IMR-90 (cell line): ENCODE measurements around the gene CTIF. TPM values are rescaled to one million over a fixed set of nuclear protein-coding genes. Genes with fewer than 3 reads are reported as not detected.

Experiments
- ATAC-seq: fragments of 200-7000 bp; cut with Tn5 transposase; 2 replicates; pipeline ENCODE4 v1.9.1; 2020; ENCODE audit warnings: low read depth, mild to moderate bottlenecking, moderate library complexity
- BruUV-seq: library from RNA; stranded (reverse); fragments of 400-500 nt; replicated peaks from 2 replicates; lab custom pipeline; 2021; lab: Mats Ljungman, UMichigan
- CTCF ChIA-PET: fragments of 300-600 bp; formaldehyde crosslinking; extraction: SDS; loops from one replicate; lab custom pipeline; 2021; ENCODE audit warnings: antibody characterized with exemption; lab: Yijun Ruan, JAX
- POLR2A ChIA-PET: fragments of 300-600 bp; sonication (Branson Sonifier 250); formaldehyde crosslinking; loops from one replicate; lab custom pipeline; 2022; ENCODE audit warnings: antibody characterized with exemption; ENCODE audit not compliant: unreplicated experiment; lab: Charles Lee
- DNase-seq: peaks from one replicate; pipeline ENCODE4 v3.0.0; 2013
- H2AFZ ChIP-seq: replicated peaks from 2 replicates; pipeline ENCODE3; 2013; ENCODE audit warnings: low read length, mild to moderate bottlenecking; ENCODE audit not compliant: poor library complexity
- H2AK5ac ChIP-seq: 2 replicates; pipeline ENCODE4 v1.6.1; 2013; ENCODE audit warnings: low read depth, low read length, inconsistent platforms
- H2AK9ac ChIP-seq: replicated peaks from 2 replicates; pipeline ENCODE3; 2013; ENCODE audit warnings: mild to moderate bottlenecking, low read depth, low read length, moderate library complexity; ENCODE audit not compliant: poor library complexity
- H2BK120ac ChIP-seq: 2 replicates; pipeline ENCODE4 v1.6.1; 2013; ENCODE audit warnings: low read depth, low read length, inconsistent platforms
- H2BK15ac ChIP-seq: 3 replicates; pipeline ENCODE4 v1.6.1; 2013; ENCODE audit warnings: low read depth, low read length, inconsistent platforms
- H2BK20ac ChIP-seq: 2 replicates; pipeline ENCODE4 v1.6.1; 2013; ENCODE audit warnings: low read depth, mild to moderate bottlenecking, inconsistent platforms, low read length, moderate library complexity
- H2BK5ac ChIP-seq: 2 replicates; pipeline ENCODE4 v1.6.1; 2013; ENCODE audit warnings: mild to moderate bottlenecking, low read depth, low read length, inconsistent platforms; ENCODE audit not compliant: poor library complexity, severe bottlenecking
- H3K14ac ChIP-seq: replicated peaks from 2 replicates; pipeline ENCODE4 v1.6.1; 2013; ENCODE audit warnings: low read depth, low read length, inconsistent platforms
- H3K18ac ChIP-seq: 2 replicates; pipeline ENCODE4 v1.6.1; 2013; ENCODE audit warnings: low read depth, low read length, control low read depth
- H3K23ac ChIP-seq: 2 replicates; pipeline ENCODE4 v1.6.1; 2013; ENCODE audit warnings: low read depth, low read length, inconsistent platforms
- H3K27ac ChIP-seq: 2 replicates; pipeline ENCODE4 v1.5.1; 2013; ENCODE audit warnings: mild to moderate bottlenecking, control low read depth, low read length; ENCODE audit not compliant: insufficient read depth
- H3K27me3 ChIP-seq: 2 replicates; pipeline ENCODE4 v1.6.1; 2013; ENCODE audit warnings: low read length; ENCODE audit not compliant: control insufficient read depth, insufficient read depth
- H3K36me3 ChIP-seq: 2 replicates; pipeline ENCODE4 v1.6.1; 2013; ENCODE audit warnings: low read length, mixed read lengths; ENCODE audit not compliant: control insufficient read depth, insufficient read depth
- H3K4ac ChIP-seq: 2 replicates; pipeline ENCODE4 v1.6.1; 2013; ENCODE audit warnings: low read depth, low read length, inconsistent platforms
- H3K4me1 ChIP-seq: 2 replicates; pipeline ENCODE4 v1.6.1; 2013; ENCODE audit warnings: low read length, mixed read lengths; ENCODE audit not compliant: control insufficient read depth, insufficient read depth
- H3K4me2 ChIP-seq: 2 replicates; pipeline ENCODE4 v1.6.1; 2013; ENCODE audit warnings: low read depth, mild to moderate bottlenecking, control low read depth, low read length, moderate library complexity
- H3K4me3 ChIP-seq: 2 replicates; pipeline ENCODE4 v1.5.1; 2013; ENCODE audit warnings: low read depth, mild to moderate bottlenecking, control low read depth, low read length, moderate library complexity; ENCODE audit not compliant: insufficient read depth
- H3K56ac ChIP-seq: 2 replicates; pipeline ENCODE4 v1.6.1; 2013; ENCODE audit warnings: low read length, inconsistent platforms; ENCODE audit not compliant: insufficient read depth; ENCODE audit errors: extremely low read depth
- H3K79me1 ChIP-seq, 2 experiments: 2 replicates each; pipeline ENCODE4 v1.6.1; 2013; ENCODE audit warnings: low read length in 2 of 2, inconsistent platforms in 1 of 2, low read depth in 1 of 2
- H3K9ac ChIP-seq: 2 replicates; pipeline ENCODE4 v1.6.1; 2013; ENCODE audit warnings: low read depth, low read length, control low read depth
- H3K9me1 ChIP-seq: 2 replicates; pipeline ENCODE4 v1.6.1; 2013; ENCODE audit warnings: low read length, inconsistent platforms; ENCODE audit not compliant: insufficient read depth
- H3K9me3 ChIP-seq: 2 replicates; pipeline ENCODE4 v1.6.1; 2013; ENCODE audit warnings: low read length; ENCODE audit not compliant: control insufficient read depth, insufficient read depth
- H4K20me1 ChIP-seq: 2 replicates; pipeline ENCODE4 v1.6.1; 2013; ENCODE audit warnings: low read length, inconsistent platforms; ENCODE audit not compliant: insufficient read depth
- H4K5ac ChIP-seq: 2 replicates; pipeline ENCODE4 v1.6.1; 2013; ENCODE audit warnings: mild to moderate bottlenecking, low read depth, low read length, control low read depth
- H4K8ac ChIP-seq, 2 experiments: 2 replicates each; pipeline ENCODE4 v1.6.1; 2013; ENCODE audit warnings: low read depth in 2 of 2, low read length in 2 of 2, control low read depth in 1 of 2, inconsistent platforms in 1 of 2
- H4K91ac ChIP-seq: 2 replicates; pipeline ENCODE4 v1.6.1; 2013; ENCODE audit warnings: low read depth, low read length, inconsistent platforms; ENCODE audit not compliant: insufficient read depth
- CEBPB ChIP-seq: IDR thresholded peaks from 2 replicates; pipeline ENCODE4 v1.6.1; 2012; ENCODE audit warnings: low read depth, low read length, improper control_type of control experiment
- MXI1 ChIP-seq: IDR thresholded peaks from 2 replicates; pipeline ENCODE4 v1.6.1; 2012; ENCODE audit warnings: low read depth, mild to moderate bottlenecking, low read length, moderate library complexity, borderline replicate concordance
- POLR2A ChIP-seq: IDR thresholded peaks from 2 replicates; pipeline ENCODE4 v1.6.1; 2012; ENCODE audit warnings: mild to moderate bottlenecking, low read depth, low read length
- RFX5 ChIP-seq: IDR thresholded peaks from 2 replicates; pipeline ENCODE4 v1.8.0; 2012; ENCODE audit warnings: low read depth, mild to moderate bottlenecking, low read length, moderate library complexity
- SMC3 ChIP-seq: fragments of 150-350 bp; IDR thresholded peaks from 2 replicates; pipeline ENCODE4 v1.6.1; 2016; ENCODE audit warnings: low read depth, mild to moderate bottlenecking, antibody characterized with exemption, low read length, moderate library complexity
- WGBS, 2 experiments: methylation state at CpG; one replicate each; pipeline versions ENCODE4 v1.1.5 to v1.1.7; 2013; ENCODE audit warnings: missing lambda C conversion rate in 2 of 2; ENCODE audit not compliant: insufficient read length in 1 of 2; ENCODE audit errors: extremely low coverage in 2 of 2; 5-methylcytosine and 5-hydroxymethylcytosine counted together
- dilution Hi-C: fragments of 300-500 bp; cut with HindIII; formaldehyde crosslinking; loops from one replicate; pipeline ENCODE4 v1.14.3; 2018; ENCODE audit warnings: low sequenced_read_pairs; ENCODE audit not compliant: unreplicated experiment
- in situ Hi-C: fragments of 300-500 bp; cut with MboI; formaldehyde crosslinking; loops from 3 replicates; pipeline ENCODE4 v1.14.3; 2019; ENCODE audit warnings: low sequenced_read_pairs, inconsistent platforms, mixed read lengths
- intact Hi-C: fragments of 100-400 bp; cut with micrococcal nuclease; formaldehyde crosslinking; loops from 2 replicates; pipeline ENCODE4 v1.10.0; 2022
- polyA plus RNA-seq, 3 experiments: library from polyadenylated mRNA; depleted of rRNA; stranded (reverse); fragments of >200 nt; gene quantifications; 2 replicates each; pipeline ENCODE4 v1.2.3, GENCODE V29; 2012; ENCODE audit warnings: low replicate concordance in 1 of 3
- total RNA-seq: library from RNA; depleted of rRNA; stranded (reverse); fragments of >200 nt; gene quantifications from 2 replicates; pipeline ENCODE4 v1.2.3, GENCODE V29; 2012

Gene CTIF
- total and polyA plus RNA-seq, 2 of the 4 experiments (the other 2 are of a cell fraction): 25.1 to 57.0 TPM

DNA sequence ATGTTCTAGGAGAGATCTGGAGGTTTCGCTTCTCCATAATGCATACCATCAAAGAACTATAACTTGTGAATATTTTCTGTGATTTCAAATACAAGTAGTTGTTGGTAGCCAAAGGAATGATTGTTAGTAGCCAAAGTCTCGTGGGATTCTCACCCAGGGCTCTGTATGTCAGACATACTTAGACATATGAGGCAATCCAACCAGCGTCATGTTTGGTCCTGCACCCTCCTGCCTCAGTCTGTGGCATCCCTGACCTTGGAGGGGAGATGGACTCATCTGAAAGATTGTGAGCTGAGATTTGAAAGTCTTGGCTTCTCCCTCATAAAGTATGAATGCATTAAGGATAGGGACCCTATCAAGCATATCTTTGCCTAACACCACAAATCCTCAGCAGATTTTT, 81.2 kb downstream of the CTIF start:
- H3K23ac ChIP-seq: peak overlapping the region; percentile 2
- H3K4me1 ChIP-seq: peaks cover 46% of the 10 kb centered on the region
- peaks cover 39% of the 10 kb centered on the region for H4K20me1 ChIP-seq
- ATAC-seq (no peak), DNase-seq (no peak)
- H3K4me3 ChIP-seq: no peak overlapping the region
- no peak overlapping the region for H2AFZ ChIP-seq
- H4K8ac ChIP-seq: peak overlapping the region; percentile 57 to 60
- CTCF ChIA-PET: interaction anchor here (1.8 kb wide), 1 partner anchor 144 kb away, joined by 5 read pairs; no protein-coding TSS in a partner anchor
- 100% methylated on average over 1 of the region's 3 CpGs; no CpG with 5 or more reads in 1 of the 2 experiments for WGBS, 2 experiments
- TF ChIP-seq MXI1 (no peak), POLR2A (no peak), CEBPB (0 out of 2 replicates have a peak, but pooled peaks have one; percentile 2), SMC3 (no peak), RFX5 (no peak)
- intact Hi-C loops: no loop called here
- peak overlapping the region; percentile 88 for H2AK5ac ChIP-seq
- BruUV-seq: no TSS peak
- POLR2A ChIA-PET: no interaction called here
- H3K4me2 ChIP-seq: no peak overlapping the region
- peaks cover 16% of the 10 kb centered on the region for H3K36me3 ChIP-seq
- peaks cover 54% of the 10 kb centered on the region for H3K9me1 ChIP-seq
- dilution Hi-C loops: no loop called here
- peak overlapping the region; percentile 91 for H3K4ac ChIP-seq
- H2BK20ac ChIP-seq: peak overlapping the region; percentile 84
- 0 out of 2 replicates have a peak overlapping the region, but pooled peaks have one; percentile 6 for H3K9ac ChIP-seq
- in situ Hi-C loops: no loop called here
- H4K91ac ChIP-seq: peak overlapping the region; percentile 79
- no peak overlapping the region for H3K56ac ChIP-seq
- no peaks in the 10 kb centered on the region for H3K9me3 ChIP-seq
- peak overlapping the region; percentile 3; the same call in 1 of the 2 replicates for H4K5ac ChIP-seq
- H3K14ac ChIP-seq: peak overlapping the region; percentile 6
- peak overlapping the region; percentile 16; the same call in 1 of the 2 replicates for H3K18ac ChIP-seq
- H2BK15ac ChIP-seq: peak overlapping the region; percentile 13; the same call in 1 of the 3 replicates
- peaks cover 42 to 88% of the 10 kb centered on the region in 2 experiments for H3K79me1 ChIP-seq
- H2BK5ac ChIP-seq: peak overlapping the region; percentile 83
- H3K27ac ChIP-seq: peak overlapping the region; percentile 62; the same call in 1 of the 2 replicates
- H2AK9ac ChIP-seq: no peak overlapping the region
- no peaks in the 10 kb centered on the region for H3K27me3 ChIP-seq
- peak overlapping the region; percentile 82 for H2BK120ac ChIP-seq
